Ovary (tissue), 10 donors: ENCODE measurements around the gene MYO1B. TPM values are rescaled to one million over a fixed set of nuclear protein-coding genes. Genes with fewer than 3 reads are reported as not detected.

ENCODE experiments used
- DNase-seq, 5 donors: peaks; one replicate each; pipeline ENCODE4 v3.0.0-alpha.2; 2019 to 2020
- H3K27ac ChIP-seq, 2 donors: fragments of 200-600 bp; one replicate each; pipeline versions ENCODE4 v1.5.1 to v1.8.0; 2019 to 2022
- H3K27me3 ChIP-seq: fragments of 200-600 bp; one replicate; pipeline ENCODE4 v1.8.0; 2022
- H3K36me3 ChIP-seq: fragments of 200-600 bp; sonication (generic); one replicate; pipeline ENCODE4 v1.5.1; 2019
- H3K4me1 ChIP-seq: one replicate; pipeline ENCODE4 v1.8.1; 2013; ENCODE audit warnings: mild to moderate bottlenecking, moderate library complexity; ENCODE audit not compliant: insufficient read depth
- H3K4me3 ChIP-seq: fragments of 200-600 bp; sonication (generic); one replicate; pipeline ENCODE4 v1.5.1; 2017
- H3K9me3 ChIP-seq, 2 donors: fragments of 200-600 bp in 1 of 2; sonication (generic) in 1 of 2; one replicate each; pipeline versions ENCODE4 v1.5.1 to v1.8.1; 2013 to 2019; ENCODE audit warnings: mild to moderate bottlenecking in 1 of 2, moderate library complexity in 1 of 2
- CTCF ChIP-seq, 3 donors: fragments of 450-650 bp in 2 of 3; fragments of 200-600 bp in 1 of 3; IDR thresholded peaks; one replicate each; pipeline versions ENCODE4 v1.5.1 to v1.8.0; 2016 to 2022; ENCODE audit warnings: antibody characterized with exemption in 3 of 3, mild to moderate bottlenecking in 1 of 3
- EP300 ChIP-seq: sonication (generic); formaldehyde crosslinking; IDR thresholded peaks from one replicate; pipeline ENCODE4 v1.6.1; 2017; ENCODE audit warnings: antibody characterized with exemption
- POLR2A ChIP-seq: fragments of 450-650 bp; IDR thresholded peaks from one replicate; pipeline ENCODE4 v1.6.1; 2017; ENCODE audit warnings: antibody characterized with exemption, mild to moderate bottlenecking, moderate library complexity
- WGBS, 3 donors: extraction: QIAGEN DNeasy Blood & Tissue Kit in 1 of 3; methylation state at CpG; one replicate each; pipeline versions ENCODE4 v1.1.5 to v1.1.7; 2013 to 2017; 5-methylcytosine and 5-hydroxymethylcytosine counted together
- intact Hi-C, 4 donors: fragments of 100-400 bp; cut with DNase I; formaldehyde crosslinking; loops; one replicate each; pipeline versions ENCODE4 v1.11.0 to v1.15.1; 2022 to 2023
- long read RNA-seq, 3 donors: library from polyadenylated mRNA in 2 of 3; unstranded in 2 of 3; transcript quantifications; one replicate each; pipeline ENCODE4 v2.0.0 and lab custom pipeline, GENCODE V29; 2021 to 2026
- polyA plus RNA-seq, 2 donors: library from polyadenylated mRNA; stranded (reverse); fragments of 200-250 nt in 1 of 2; fragments of 350-450 nt in 1 of 2; fragmentation: Illumina TruSeq in 1 of 2; extraction: RNeasy Lipid Tissue Mini Kit (QIAGEN cat#74804) in 1 of 2; gene quantifications; one replicate each; pipeline ENCODE4 v1.2.3, GENCODE V29; 2013 to 2014
- total RNA-seq, 7 donors: library from RNA; depleted of rRNA in 2 of 7; stranded (reverse); fragments of >200 nt in 2 of 7; fragmentation: NEBNext Ultra II Directional in 3 of 7; extraction: Animal tissue kit (Norgen Biotek cat#: 25700) in 3 of 7; gene quantifications; one replicate each; pipeline versions ENCODE4 v1.1.0 to v1.2.4, GENCODE V29; 2016 to 2023
- donor health status: DM: no; HTN: no; CAD: no; lungs with moderate emphysema.
- donor health status: DM: no; HTN: no; CAD: no.
- donor health status: Bipolar disorder and iron deficiency.
- donor health status: DM: yes; HTN: yes; CAD: no.
- donor health status: DM: no; HTN: no; CAD: no.
- donor health status: DM: yes; HTN: yes; CAD: no.

The MYO1B gene
- total RNA-seq (10 to 100 TPM; 17.6 to 34.7 (median 27.3) TPM), polyA plus RNA-seq (10 to 100 TPM; 15.8 to 32.1 TPM)
- long read RNA-seq, donor 1, partial matches to known transcripts = 5 of 5 reads
- long read RNA-seq, donor 1, other reads (novel, unspliced or antisense) = 0 of 5 reads
- long read RNA-seq, donor 2, full-length matches to known transcripts = 9 of 9 reads
- long read RNA-seq, donor 2, partial matches to known transcripts = 0 of 9 reads
- long read RNA-seq, donor 2, other reads (novel, unspliced or antisense) = 0 of 9 reads
- long read RNA-seq, donor 3, full-length matches to known transcripts = 13 of 26 reads
- long read RNA-seq, donor 3, partial matches to known transcripts = 9 of 26 reads
- long read RNA-seq, donor 3, other reads (novel, unspliced or antisense) = 4 of 26 reads

GRCh38 chr2:191245046-191245868, at the start of gene MYO1B:
Gene MYO1B, plus strand, starts transcription at chr2:191245404. Its CDS starts 31,492 bp downstream, at chr2:191276896.
- Histone ChIP-seq H3K4me3 (peak within 1 kb of the TSS; percentile 47), H3K27me3 (no peaks in the 10 kb centered on the region), H3K27ac (peak within 1 kb of the TSS; percentile 17 to 59), H3K36me3 (no peaks in the 10 kb centered on the region), H3K9me3 (no peaks in the 10 kb centered on the region), H3K4me1 (peaks cover 10% of the 10 kb centered on the region)
- intact Hi-C loops = loop anchor here in 3 of 4 donors (5.0 to 10.0 kb wide), 3 partner anchors 60 to 260 kb away; no protein-coding TSS in a partner anchor
- TF ChIP-seq EP300 (no peak), CTCF (IDR thresholded peaks at IDR 0.05) (peak; percentile 17 to 60 (median 21))
- DNase-seq = peak; percentile 62 to 83 (median 75)
- WGBS, 3 donors = 0 to 1% (median 0%) methylated on average over 63 to 112 of the region's 112 CpGs

- Histone ChIP-seq H3K4me1 (no peaks in the 10 kb centered on the region), H3K27me3 (no peaks in the 10 kb centered on the region), H3K4me3 (no peak overlapping the region), H3K27ac (no peak overlapping the region), H3K9me3 (no peaks in the 10 kb centered on the region), H3K36me3 (no peaks in the 10 kb centered on the region)
- intact Hi-C loops = no loop called here
- WGBS, 3 donors = 81 to 93% (median 90%) methylated on average over 3 of the region's 3 CpGs
- DNase-seq = no peak
- TF ChIP-seq CTCF (IDR thresholded peaks at IDR 0.05) (no peak), POLR2A (no peak), EP300 (no peak)
These were observed 48.1 kb upstream of the MYO1B start for GRCh38 chr2:191197096-191197495.

GRCh38 chr2:191198271-191198670, 46.9 kb upstream of the MYO1B start:
- no peak for DNase-seq
- Histone ChIP-seq H3K27me3 (no peaks in the 10 kb centered on the region), H3K4me1 (no peaks in the 10 kb centered on the region), H3K4me3 (no peak overlapping the region), H3K36me3 (no peaks in the 10 kb centered on the region), H3K27ac (no peak overlapping the region), H3K9me3 (no peaks in the 10 kb centered on the region)
- intact Hi-C loops = no loop called here
- TF ChIP-seq CTCF (IDR thresholded peaks at IDR 0.05) (no peak), POLR2A (no peak), EP300 (no peak)
- 92 to 100% (median 98%) methylated on average over 4 of the region's 4 CpGs for WGBS, 3 donors

- no peaks in the 10 kb centered on the region for H3K9me3 ChIP-seq
- H3K27ac ChIP-seq = no peak overlapping the region
- DNase-seq = no peak
- intact Hi-C loops = no loop called here
- WGBS, 3 donors = 96% methylated on average over 6 of the region's 6 CpGs
- no peaks in the 10 kb centered on the region for H3K27me3 ChIP-seq
- no peaks in the 10 kb centered on the region for H3K36me3 ChIP-seq
- H3K4me3 ChIP-seq = no peak overlapping the region
- no peaks in the 10 kb centered on the region for H3K4me1 ChIP-seq
- no peak for TF ChIP-seq CTCF (IDR thresholded peaks at IDR 0.05)
- no peak for TF ChIP-seq EP300
- TF ChIP-seq POLR2A = no peak
These were observed 45.2 kb upstream of the MYO1B start for GRCh38 chr2:191199929-191200512.
